Vagina (tissue), 2 donors: ENCODE data around the gene PAFAH1B2.

Experiments used
- CTCF ChIP-seq, 3 experiments: fragments of 450-650 bp in 2 of 3; fragments of 200-600 bp in 1 of 3; sonication (generic) in 1 of 3; IDR thresholded peaks; one replicate each; pipeline ENCODE4 v1.5.1; 2017 to 2019; ENCODE audit warnings: antibody characterized with exemption in 3 of 3, mild to moderate bottlenecking in 2 of 3, moderate library complexity in 2 of 3
- POLR2A ChIP-seq, 2 donors: fragments of 450-650 bp; IDR thresholded peaks; one replicate each; pipeline ENCODE4 v1.6.1; 2017; ENCODE audit warnings: antibody characterized with exemption in 2 of 2, mild to moderate bottlenecking in 2 of 2, moderate library complexity in 2 of 2
- POLR2AphosphoS5 ChIP-seq, 2 donors: sonication (generic); formaldehyde crosslinking; IDR thresholded peaks; one replicate each; pipeline ENCODE4 v1.9.0; 2017; ENCODE audit warnings: antibody characterized with exemption in 2 of 2, mild to moderate bottlenecking in 2 of 2, low read depth in 1 of 2; ENCODE audit not compliant: insufficient read depth in 1 of 2

GRCh38 chr11:117096201-117096991 lies 47.7 kb upstream of the PAFAH1B2 start:
- TF ChIP-seq POLR2A (IDR thresholded peaks at IDR 0.05) (no peak), POLR2AphosphoS5 (IDR thresholded peaks at IDR 0.05; ENCODE audit: insufficient read depth in 1 of 2, low read depth in 1 of 2) (no peak), CTCF (IDR thresholded peaks at IDR 0.05) (no peak)
